Breast epithelium (tissue), 3 donors: ENCODE measurements around the gene TGIF1.

Experiments used
- POLR2A ChIP-seq: fragments of 450-650 bp; IDR thresholded peaks from one replicate; pipeline ENCODE4 v1.6.1; 2016; ENCODE audit warnings: antibody characterized with exemption, mild to moderate bottlenecking, moderate library complexity
- TF ChIP-seq, protein P1 (sequence below), 3 donors: fragments of 450-650 bp; IDR thresholded peaks; one replicate each; pipeline ENCODE4 v1.5.1; 2016 to 2017; ENCODE audit warnings: antibody characterized with exemption in 3 of 3, mild to moderate bottlenecking in 3 of 3, moderate library complexity in 3 of 3

DNA sequence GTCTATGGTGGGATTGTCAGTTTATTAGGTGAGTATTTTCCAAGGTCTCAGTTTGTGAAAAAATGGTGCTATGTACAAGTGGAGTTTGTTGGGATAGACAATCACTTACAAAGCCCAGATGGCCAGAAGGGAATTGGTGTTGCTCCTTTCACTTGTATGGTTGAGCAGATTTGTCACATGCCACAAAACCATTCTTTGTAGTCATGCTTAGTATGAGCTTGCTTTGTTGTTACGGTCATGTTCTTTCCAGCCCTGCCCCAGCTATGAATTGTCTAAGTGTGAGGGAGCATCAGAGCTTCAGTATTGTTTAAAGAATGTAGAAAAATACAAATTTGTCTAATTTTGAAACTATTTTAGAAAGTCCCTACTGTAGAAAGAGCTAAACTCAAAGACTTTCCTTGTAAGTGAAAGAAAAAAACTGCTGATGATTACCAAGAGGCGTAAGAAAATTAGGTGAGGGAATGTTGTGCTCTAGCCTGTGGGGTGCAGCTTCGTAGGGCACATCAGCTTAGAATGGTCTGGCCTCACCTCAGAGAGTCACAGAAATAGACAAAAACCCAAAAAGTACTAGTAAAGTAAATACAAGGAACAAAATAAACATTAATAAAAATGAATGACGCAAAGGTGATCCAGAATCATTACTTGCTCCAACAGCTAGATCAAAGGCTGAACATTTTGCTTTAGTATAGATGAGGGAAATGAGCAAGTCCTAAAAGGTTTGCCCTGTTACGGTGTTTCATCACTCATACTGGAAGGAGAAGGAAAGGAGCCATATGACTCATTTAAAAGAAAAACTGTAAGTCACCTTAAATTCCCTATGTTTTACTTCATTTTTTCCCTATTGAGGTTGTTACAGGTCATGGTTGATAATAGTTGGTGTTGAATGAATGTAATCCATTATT lies 9.2 kb downstream of the TGIF1 start:
- TF ChIP-seq, protein P1, sequence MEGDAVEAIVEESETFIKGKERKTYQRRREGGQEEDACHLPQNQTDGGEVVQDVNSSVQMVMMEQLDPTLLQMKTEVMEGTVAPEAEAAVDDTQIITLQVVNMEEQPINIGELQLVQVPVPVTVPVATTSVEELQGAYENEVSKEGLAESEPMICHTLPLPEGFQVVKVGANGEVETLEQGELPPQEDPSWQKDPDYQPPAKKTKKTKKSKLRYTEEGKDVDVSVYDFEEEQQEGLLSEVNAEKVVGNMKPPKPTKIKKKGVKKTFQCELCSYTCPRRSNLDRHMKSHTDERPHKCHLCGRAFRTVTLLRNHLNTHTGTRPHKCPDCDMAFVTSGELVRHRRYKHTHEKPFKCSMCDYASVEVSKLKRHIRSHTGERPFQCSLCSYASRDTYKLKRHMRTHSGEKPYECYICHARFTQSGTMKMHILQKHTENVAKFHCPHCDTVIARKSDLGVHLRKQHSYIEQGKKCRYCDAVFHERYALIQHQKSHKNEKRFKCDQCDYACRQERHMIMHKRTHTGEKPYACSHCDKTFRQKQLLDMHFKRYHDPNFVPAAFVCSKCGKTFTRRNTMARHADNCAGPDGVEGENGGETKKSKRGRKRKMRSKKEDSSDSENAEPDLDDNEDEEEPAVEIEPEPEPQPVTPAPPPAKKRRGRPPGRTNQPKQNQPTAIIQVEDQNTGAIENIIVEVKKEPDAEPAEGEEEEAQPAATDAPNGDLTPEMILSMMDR (IDR thresholded peaks at IDR 0.05): no peak
- no peak for TF ChIP-seq POLR2A
